NCI-H446 (cell line): ENCODE results near the gene SPEN.

Source experiments
- DNase-seq, 2 experiments: peaks; one replicate each; lab custom pipeline; 2025; lab: John Stamatoyannopoulos, UW

Gene SPEN

DNA sequence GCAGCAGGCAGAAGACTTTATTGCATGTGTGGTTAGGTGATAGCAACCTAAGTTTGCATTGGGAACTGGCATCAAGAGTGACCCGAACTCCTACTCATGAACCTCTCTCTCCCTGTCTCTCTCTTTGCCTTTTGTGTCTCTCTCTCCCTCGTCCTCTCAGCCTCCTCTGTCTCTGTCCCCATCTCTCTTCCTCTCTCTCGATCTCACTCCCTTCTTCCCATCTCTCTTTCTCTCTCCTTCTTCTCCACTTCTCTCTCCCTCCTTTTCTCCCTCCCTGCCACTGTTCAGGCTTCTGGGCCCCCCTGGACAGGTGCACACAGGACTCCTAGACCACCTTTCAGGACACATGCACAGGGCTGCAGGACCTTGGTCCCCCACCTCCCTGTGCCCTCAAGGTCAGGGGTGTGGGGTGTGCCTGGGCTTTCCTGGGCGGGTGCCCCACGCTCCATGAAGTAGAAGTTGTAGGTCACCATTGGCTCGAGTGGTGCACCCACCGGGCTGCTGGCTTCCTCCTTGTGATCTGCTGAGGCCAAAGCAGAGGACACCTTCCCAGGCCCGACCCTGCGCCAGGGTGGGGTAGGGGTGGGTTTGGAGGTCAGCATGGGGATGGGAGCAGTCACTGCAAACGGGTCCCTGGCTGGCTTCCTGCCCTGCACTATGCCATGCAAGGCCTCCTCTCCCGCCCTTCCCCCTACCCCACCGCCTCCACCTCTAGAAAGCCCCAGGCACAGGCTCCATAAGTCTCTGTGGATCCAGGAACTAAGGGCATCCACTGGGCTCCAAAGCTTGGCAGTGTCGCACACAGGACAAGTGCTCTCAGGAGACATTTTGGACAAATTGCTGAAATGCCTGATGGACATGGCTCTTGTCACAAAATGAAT lies 141.6 kb downstream of the SPEN start:
- no peak for DNase-seq

DNA sequence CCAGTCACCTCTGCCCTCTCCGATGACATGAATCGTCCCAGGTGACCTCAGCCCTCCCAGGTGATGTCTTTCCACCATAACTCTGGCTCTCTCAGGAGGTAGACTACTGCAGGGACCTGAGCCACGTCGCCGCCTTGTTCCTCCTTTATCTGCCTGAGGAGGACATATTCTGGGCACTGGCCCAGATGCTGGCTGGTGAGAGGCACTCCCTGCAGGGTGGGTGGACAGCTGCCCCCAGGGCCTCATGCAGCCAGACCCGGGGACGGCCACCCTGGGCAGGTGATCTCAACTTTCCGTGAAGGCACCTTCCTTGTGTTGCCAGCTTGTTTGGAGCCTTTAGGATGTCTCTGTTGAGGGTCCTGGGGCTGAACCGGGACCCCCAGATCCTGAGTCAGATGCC lies 142.3 kb downstream of the SPEN start:
- no peak for DNase-seq
